Upper lobe of right lung (tissue), 1 donor: ENCODE measurements around the gene PPARD. TPM values are rescaled to one million over a fixed set of nuclear protein-coding genes. Genes with fewer than 3 reads are reported as not detected.
"Not testable (repeated sequence)": the region's sequence is repeated elsewhere in the genome, so short reads cannot be mapped to it uniquely, and the experiment has no call there.

Source experiments
- ATAC-seq: fragments of 200-7000 bp; cut with Tn5 transposase; one replicate; pipeline ENCODE4 v1.9.1; 2020; ENCODE audit warnings: mild to moderate bottlenecking, moderate library complexity
- DNase-seq: peaks from one replicate; pipeline ENCODE4 v3.0.0-alpha.2; 2020
- H3K27ac ChIP-seq: fragments of 200-600 bp; one replicate; pipeline ENCODE4 v1.8.0; 2022
- H3K27me3 ChIP-seq: fragments of 200-600 bp; one replicate; pipeline ENCODE4 v1.8.0; 2022; ENCODE audit warnings: mild to moderate bottlenecking
- H3K36me3 ChIP-seq: fragments of 200-600 bp; one replicate; pipeline ENCODE4 v1.8.0; 2022
- H3K4me1 ChIP-seq: fragments of 200-600 bp; one replicate; pipeline ENCODE4 v1.8.0; 2022
- H3K4me3 ChIP-seq: fragments of 200-600 bp; one replicate; pipeline ENCODE4 v1.8.0; 2022; ENCODE audit warnings: mild to moderate bottlenecking
- H3K9me3 ChIP-seq: fragments of 200-600 bp; one replicate; pipeline ENCODE4 v1.8.0; 2022
- intact Hi-C: fragments of 100-400 bp; cut with DNase I; formaldehyde crosslinking; loops from one replicate; pipeline ENCODE4 v1.11.0; 2022
- total RNA-seq: library from RNA; stranded (reverse); fragmentation: NEBNext Ultra II Directional; extraction: Animal tissue kit (Norgen Biotek cat#: 25700); gene quantifications from one replicate; pipeline ENCODE4 v1.2.1, GENCODE V29; 2021
- TF ChIP-seq, protein P1 (sequence below): fragments of 200-600 bp; IDR thresholded peaks from one replicate; pipeline ENCODE4 v1.8.0; 2022; ENCODE audit warnings: antibody characterized with exemption
- donor health status: DM: no; HTN: yes; CAD: no; lungs with severe emphysema.

PPARD gene
- total RNA-seq, 1 donor from 2014 or later = 31.6 TPM

DNA sequence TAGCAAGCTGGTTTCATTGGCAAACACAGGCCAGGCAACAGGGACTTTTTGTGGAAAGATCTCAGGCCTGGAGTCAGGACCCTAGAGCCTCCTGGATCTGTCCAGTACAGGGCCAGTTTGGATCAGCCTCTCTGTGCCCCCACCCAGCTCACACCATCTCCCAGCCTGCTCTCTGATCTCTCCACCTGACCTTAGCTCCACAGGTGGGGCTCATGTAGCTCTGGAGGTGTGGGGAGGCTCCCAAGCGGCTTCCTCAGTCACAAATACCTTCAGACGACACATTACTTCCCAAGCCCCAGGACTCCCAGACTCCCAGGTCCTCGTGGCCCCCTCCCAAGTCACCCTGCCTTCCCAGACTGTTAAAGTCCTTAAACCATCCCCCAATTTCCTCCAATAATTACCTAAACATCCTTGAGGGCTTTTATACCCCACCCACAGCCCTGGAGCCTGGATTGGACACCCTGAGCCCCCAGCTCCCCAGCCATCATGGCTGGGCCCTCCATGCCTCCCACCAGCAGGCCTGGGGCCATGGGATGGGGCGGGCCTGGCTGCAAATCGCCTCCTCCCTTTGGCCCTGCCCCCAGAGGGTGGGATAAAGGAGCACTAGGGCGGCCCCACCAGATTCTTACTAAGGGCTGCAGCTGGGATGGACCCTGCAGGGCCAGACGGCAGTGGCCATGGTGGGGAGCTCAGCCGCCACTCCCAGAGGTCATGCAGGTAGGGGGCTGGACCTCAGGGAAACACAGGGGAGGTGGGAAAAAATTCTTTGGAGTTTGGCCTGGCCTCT, 93.9 kb downstream of the PPARD start:
- Histone ChIP-seq H3K27me3 (no peaks in the 10 kb centered on the region), H3K27ac (no peak overlapping the region), H3K36me3 (no peaks in the 10 kb centered on the region), H3K4me3 (no peak overlapping the region), H3K4me1 (no peaks in the 10 kb centered on the region), H3K9me3 (no peaks in the 10 kb centered on the region)
- ATAC-seq (peak; percentile 27), DNase-seq (no peak)
- intact Hi-C loops = no loop called here
- TF ChIP-seq, protein P1, sequence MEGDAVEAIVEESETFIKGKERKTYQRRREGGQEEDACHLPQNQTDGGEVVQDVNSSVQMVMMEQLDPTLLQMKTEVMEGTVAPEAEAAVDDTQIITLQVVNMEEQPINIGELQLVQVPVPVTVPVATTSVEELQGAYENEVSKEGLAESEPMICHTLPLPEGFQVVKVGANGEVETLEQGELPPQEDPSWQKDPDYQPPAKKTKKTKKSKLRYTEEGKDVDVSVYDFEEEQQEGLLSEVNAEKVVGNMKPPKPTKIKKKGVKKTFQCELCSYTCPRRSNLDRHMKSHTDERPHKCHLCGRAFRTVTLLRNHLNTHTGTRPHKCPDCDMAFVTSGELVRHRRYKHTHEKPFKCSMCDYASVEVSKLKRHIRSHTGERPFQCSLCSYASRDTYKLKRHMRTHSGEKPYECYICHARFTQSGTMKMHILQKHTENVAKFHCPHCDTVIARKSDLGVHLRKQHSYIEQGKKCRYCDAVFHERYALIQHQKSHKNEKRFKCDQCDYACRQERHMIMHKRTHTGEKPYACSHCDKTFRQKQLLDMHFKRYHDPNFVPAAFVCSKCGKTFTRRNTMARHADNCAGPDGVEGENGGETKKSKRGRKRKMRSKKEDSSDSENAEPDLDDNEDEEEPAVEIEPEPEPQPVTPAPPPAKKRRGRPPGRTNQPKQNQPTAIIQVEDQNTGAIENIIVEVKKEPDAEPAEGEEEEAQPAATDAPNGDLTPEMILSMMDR = no peak

DNA sequence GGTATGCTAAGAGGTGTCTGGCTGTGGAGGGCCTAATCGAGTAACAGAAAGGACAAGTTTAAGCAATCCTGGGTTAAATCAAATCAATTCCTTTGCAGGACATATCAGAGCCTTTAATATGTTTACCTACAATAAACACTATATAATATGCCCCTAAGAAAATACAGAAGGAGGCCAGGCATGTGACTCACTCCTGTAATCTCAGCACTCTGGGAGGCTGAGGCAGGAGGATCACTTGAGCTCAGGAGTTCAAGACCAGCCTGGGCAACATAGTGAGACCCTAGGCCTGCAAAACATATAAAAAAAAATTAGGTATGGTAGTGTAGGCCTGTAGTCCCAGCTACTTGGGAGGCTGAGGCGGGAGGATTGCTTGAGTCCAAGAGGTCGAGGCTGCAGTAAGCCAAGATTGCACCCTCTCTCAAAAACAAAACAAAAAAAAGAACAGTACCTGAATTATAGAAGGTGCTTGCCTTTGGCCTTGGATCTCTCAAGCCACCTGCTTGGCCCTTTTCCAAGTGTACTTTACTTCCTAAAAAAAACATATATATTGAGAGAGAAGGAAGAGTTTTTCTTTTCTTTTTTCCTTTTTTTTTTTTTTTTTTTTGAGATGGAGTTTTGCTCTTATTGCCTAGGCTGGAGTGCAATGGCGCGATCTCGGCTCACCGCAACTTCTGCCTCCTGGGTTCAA, 96.2 kb downstream of the PPARD start:
- H3K4me3 ChIP-seq, DNase-seq, H3K27me3 ChIP-seq, intact Hi-C loops, ATAC-seq, H3K36me3 ChIP-seq, H3K4me1 ChIP-seq, H3K27ac ChIP-seq, H3K9me3 ChIP-seq: not testable (repeated sequence)

DNA sequence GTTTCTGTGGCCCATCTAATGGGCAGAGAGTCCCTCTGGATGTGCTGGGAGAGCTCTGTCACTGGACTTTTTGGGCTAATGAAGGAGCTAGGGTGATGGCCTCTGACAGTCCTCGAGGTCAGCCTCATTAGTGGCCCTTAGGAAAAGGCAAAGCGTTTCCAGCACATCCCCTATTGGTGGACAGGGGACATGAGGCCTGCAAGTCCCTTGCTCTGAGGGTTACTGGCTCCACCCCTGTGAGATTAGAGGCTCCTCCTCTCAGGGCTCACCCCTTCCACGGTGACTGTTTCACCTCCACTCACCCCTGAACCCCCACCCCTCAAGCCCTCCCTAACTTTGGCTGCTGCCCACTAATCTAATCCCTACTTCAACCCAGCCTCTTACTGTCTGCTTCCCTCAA, 97.0 kb downstream of the PPARD start:
- intact Hi-C loops = no loop called here
- no peak overlapping the region for H3K4me3 ChIP-seq
- H3K9me3 ChIP-seq = no peaks in the 10 kb centered on the region
- H3K36me3 ChIP-seq = no peaks in the 10 kb centered on the region
- DNase-seq (no peak), ATAC-seq (no peak)
- no peaks in the 10 kb centered on the region for H3K27me3 ChIP-seq
- no peak overlapping the region for H3K27ac ChIP-seq
- H3K4me1 ChIP-seq = no peaks in the 10 kb centered on the region
- TF ChIP-seq, protein P1 = no peak

DNA sequence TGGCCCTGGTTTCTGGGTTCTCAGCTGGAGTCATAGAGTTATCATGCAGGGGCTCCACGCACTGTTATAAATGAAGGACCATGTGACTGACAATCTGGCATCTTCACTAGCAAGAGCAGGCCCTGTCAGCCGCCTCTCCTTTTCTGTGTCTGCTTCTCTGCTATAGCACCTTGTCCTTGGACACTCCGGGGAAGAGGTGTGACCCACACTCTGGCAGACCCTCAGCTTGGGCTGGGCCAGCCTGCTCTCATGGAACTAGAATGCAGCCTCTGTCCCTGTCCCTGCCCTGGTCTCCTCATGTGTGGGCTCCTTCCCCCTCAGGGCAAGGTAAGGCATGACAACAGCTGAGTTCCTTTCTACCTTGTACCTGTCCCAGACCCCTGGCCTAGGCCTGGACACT, 98.8 kb downstream of the PPARD start:
- Histone ChIP-seq H3K9me3 (no peaks in the 10 kb centered on the region), H3K27ac (no peak overlapping the region), H3K27me3 (no peaks in the 10 kb centered on the region), H3K36me3 (no peaks in the 10 kb centered on the region), H3K4me1 (no peaks in the 10 kb centered on the region), H3K4me3 (no peak overlapping the region)
- ATAC-seq (peak; percentile 24), DNase-seq (no peak)
- TF ChIP-seq, protein P1 = no peak
- intact Hi-C loops = no loop called here

DNA sequence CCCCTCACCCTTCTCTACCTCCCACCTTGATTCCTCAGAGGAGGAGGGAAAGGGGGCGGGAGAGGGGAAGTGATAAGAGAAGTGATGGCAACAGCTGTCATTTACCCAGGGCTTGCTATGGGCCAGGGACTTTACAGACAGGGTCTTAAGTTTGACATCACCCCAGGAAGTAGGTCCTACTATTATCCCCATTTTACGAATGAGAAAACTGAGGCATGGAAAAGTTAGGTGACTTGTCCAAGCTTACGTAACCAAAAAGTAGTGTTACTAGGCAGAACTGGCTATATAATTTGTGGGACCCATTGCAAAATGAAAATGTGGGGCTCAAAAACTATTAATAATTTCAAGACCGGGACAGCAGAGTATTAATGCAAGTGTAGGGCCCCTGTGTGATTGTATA, 99.3 kb downstream of the PPARD start:
- ATAC-seq = no peak
- no peak for DNase-seq
- intact Hi-C loops = no loop called here
- Histone ChIP-seq H3K27ac (no peak overlapping the region), H3K4me1 (no peaks in the 10 kb centered on the region), H3K36me3 (no peaks in the 10 kb centered on the region), H3K9me3 (no peaks in the 10 kb centered on the region), H3K4me3 (no peak overlapping the region), H3K27me3 (no peaks in the 10 kb centered on the region)
- TF ChIP-seq, protein P1 = no peak

DNA sequence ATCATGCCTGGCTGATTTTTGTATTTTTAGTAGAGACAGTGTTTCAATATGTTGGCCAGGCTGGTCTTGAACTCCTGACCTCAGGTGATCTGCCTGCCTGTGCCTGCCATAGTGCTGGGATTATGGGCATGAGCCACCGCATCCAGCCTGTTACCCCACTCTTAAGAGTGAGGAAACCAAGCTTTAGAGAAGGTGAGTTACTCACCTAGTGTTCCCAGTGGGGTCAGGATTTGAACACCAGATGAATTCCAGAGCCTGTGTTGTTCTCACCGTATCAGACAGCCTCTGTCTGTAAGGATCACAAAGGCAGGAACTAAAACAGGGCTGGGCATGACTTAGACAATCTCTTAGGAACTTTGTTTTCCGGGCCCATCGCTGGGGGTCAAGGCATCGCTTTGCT, 100.3 kb downstream of the PPARD start:
- TF ChIP-seq, protein P1 = no peak
- no peak overlapping the region for H3K4me3 ChIP-seq
- H3K27ac ChIP-seq = no peak overlapping the region
- no peaks in the 10 kb centered on the region for H3K9me3 ChIP-seq
- H3K27me3 ChIP-seq = no peaks in the 10 kb centered on the region
- no peak for DNase-seq
- no peaks in the 10 kb centered on the region for H3K4me1 ChIP-seq
- no peaks in the 10 kb centered on the region for H3K36me3 ChIP-seq
- intact Hi-C loops = no loop called here
- no peak for ATAC-seq
